Activated CD8-positive, alpha-beta memory T cell treated with anti-CD3 and anti-CD28 coated beads for 48 hours (primary cell): ENCODE results near the gene WNT7A.

Source experiments
- DNase-seq, 3 experiments: peaks; one replicate each; pipeline ENCODE4 v3.0.0-alpha.2; 2020; ENCODE audit warnings: low read depth in 2 of 3, low spot score in 2 of 3

Gene WNT7A

GRCh38 chr3:13829311-13829710 is 50.6 kb downstream of the WNT7A start:
- no peak for DNase-seq

GRCh38 chr3:13828501-13829265 is 51.2 kb downstream of the WNT7A start:
- DNase-seq: no peak

- DNase-seq: no peak
Observed at GRCh38 chr3:13827699-13828098, 52.2 kb downstream of the WNT7A start.

GRCh38 chr3:13827256-13827655 is 52.6 kb downstream of the WNT7A start:
- DNase-seq: no peak

GRCh38 chr3:13826672-13827071 is 53.2 kb downstream of the WNT7A start:
- DNase-seq: no peak

- no peak for DNase-seq
Observed at GRCh38 chr3:13825821-13826220, 54.0 kb downstream of the WNT7A start.

- no peak for DNase-seq
Observed at GRCh38 chr3:13825311-13825579, 54.6 kb downstream of the WNT7A start.

- DNase-seq: no peak
Observed at GRCh38 chr3:13824521-13825310, 55.2 kb downstream of the WNT7A start.

GRCh38 chr3:13823692-13824091 is 56.2 kb downstream of the WNT7A start:
- no peak for DNase-seq

- DNase-seq: no peak
Observed at GRCh38 chr3:13822871-13823585, 56.8 kb downstream of the WNT7A start.

- DNase-seq: no peak
Observed at GRCh38 chr3:13822042-13822441, 57.8 kb downstream of the WNT7A start.

- no peak for DNase-seq
Observed at GRCh38 chr3:13821126-13821525, 58.7 kb downstream of the WNT7A start.

GRCh38 chr3:13818919-13819318 is 61.0 kb downstream of the WNT7A start:
- no peak for DNase-seq

GRCh38 chr3:13815088-13815683 is 64.7 kb downstream of the WNT7A start:
- no peak for DNase-seq

GRCh38 chr3:13812034-13812471 is 67.8 kb downstream of the WNT7A start:
- DNase-seq: no peak

GRCh38 chr3:13811614-13812013 is 68.3 kb downstream of the WNT7A start:
- DNase-seq: no peak

GRCh38 chr3:13808550-13808949 is 71.3 kb downstream of the WNT7A start:
- no peak for DNase-seq

GRCh38 chr3:13801361-13802204 is 78.3 kb downstream of the WNT7A start:
- no peak for DNase-seq

GRCh38 chr3:13800064-13800463 is 79.8 kb downstream of the WNT7A start:
- no peak for DNase-seq

- no peak for DNase-seq
Observed at GRCh38 chr3:13798401-13798800, 81.5 kb downstream of the WNT7A start.
